ENCODE measurements around the gene LRP1-AS.

LRP1-AS gene

DNA sequence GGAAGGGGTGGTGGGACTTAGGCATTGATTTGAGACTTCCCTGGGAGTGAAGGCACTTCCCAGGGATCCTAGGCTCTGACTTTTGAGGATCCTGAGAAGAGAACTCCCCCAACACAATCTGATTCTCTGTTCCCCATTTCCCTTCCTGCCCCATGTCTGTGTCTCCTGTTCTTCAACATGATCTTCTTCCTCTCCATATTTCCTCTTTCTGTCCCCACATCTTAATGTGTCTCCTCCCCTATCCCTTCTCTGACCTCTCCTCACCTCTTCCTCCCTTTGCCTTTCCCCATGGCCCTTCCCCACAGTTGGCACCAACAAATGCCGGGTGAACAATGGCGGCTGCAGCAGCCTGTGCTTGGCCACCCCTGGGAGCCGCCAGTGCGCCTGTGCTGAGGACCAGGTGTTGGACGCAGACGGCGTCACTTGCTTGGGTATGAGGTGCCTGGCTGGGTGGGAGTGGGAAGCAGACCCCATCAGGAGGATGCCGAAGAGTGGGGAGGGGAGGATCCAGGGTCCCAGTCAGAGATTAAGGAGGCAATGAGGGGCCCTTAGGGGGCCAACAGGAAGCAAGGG is 15.2 kb upstream of the LRP1-AS start:
- H3K4me3 ChIP-seq (ENCODE audit: low read length), result no peak overlapping the region
- no peak for DNase-seq (ENCODE audit: low read depth)
- TF ChIP-seq CTCF (conservative IDR thresholded peaks at IDR 0.05; ENCODE audit: low read depth, low read length), result no peak

DNA sequence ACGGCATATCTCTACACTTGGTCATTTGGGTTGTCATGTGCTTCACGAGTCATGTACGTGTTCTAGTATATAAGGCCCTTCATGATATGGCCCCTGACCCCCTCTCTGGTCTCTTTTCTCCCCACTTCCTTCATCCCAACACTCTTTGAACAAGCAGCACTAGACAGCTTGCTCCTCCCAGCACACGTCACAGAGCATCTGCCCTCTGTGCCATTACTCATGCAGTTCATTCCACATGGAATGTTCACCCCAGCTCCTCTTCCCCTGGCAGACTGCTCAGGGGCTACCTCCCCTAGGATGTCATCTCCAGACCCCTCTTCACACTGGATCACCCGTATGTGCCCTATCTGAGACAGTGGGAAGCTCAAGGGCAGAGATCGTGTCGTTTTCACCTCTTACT is 14.1 kb upstream of the LRP1-AS start:
- DNase-seq (ENCODE audit: low read depth), result no peak
- TF ChIP-seq CTCF (conservative IDR thresholded peaks at IDR 0.05; ENCODE audit: low read depth, low read length), result no peak
- H3K4me3 ChIP-seq (ENCODE audit: low read length), result no peak overlapping the region

GRCh38 chr12:57160741-57161140 is 13.3 kb upstream of the LRP1-AS start:
- H3K4me3 ChIP-seq (ENCODE audit: low read length), result no peak overlapping the region
- no peak for DNase-seq (ENCODE audit: low read depth)
- no peak for TF ChIP-seq CTCF (conservative IDR thresholded peaks at IDR 0.05; ENCODE audit: low read depth, low read length)

DNA sequence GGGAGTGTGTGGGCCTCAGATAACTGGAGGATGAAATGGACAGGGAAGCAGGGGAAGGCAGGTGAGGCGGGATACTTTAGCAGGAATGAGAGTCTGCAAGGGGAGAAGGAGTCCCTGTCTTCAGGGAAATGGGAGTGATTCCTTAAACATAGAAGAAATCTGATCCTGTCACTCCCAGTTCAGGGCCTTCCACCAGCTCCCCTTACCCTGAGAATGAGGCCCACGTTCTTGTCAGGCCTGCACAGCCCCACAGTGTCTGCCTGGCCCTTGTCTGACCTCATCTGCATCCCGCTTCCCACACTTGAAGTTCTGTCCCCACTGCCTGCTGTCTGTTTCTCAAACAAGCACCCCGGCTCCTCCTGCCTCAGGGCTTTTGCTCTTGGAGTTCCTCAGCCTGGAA is 12.6 kb upstream of the LRP1-AS start:
- TF ChIP-seq CTCF (conservative IDR thresholded peaks at IDR 0.05; ENCODE audit: low read depth, low read length), result no peak
- no peak overlapping the region for H3K4me3 ChIP-seq (ENCODE audit: low read length)
- DNase-seq (ENCODE audit: low read depth), result no peak

GRCh38 chr12:57159311-57159710 is 11.9 kb upstream of the LRP1-AS start:
- H3K4me3 ChIP-seq (ENCODE audit: low read length), result no peak overlapping the region
- no peak for TF ChIP-seq CTCF (conservative IDR thresholded peaks at IDR 0.05; ENCODE audit: low read depth, low read length)
- no peak for DNase-seq (ENCODE audit: low read depth)

- no peak for DNase-seq (ENCODE audit: low read depth)
- H3K4me3 ChIP-seq (ENCODE audit: low read length), result no peak overlapping the region
- no peak for TF ChIP-seq CTCF (conservative IDR thresholded peaks at IDR 0.05; ENCODE audit: low read depth, low read length)
Observed at GRCh38 chr12:57158665-57159064, 11.2 kb upstream of the LRP1-AS start.

- no peak for DNase-seq (ENCODE audit: low read depth)
- no peak for TF ChIP-seq CTCF (conservative IDR thresholded peaks at IDR 0.05; ENCODE audit: low read depth, low read length)
- no peak overlapping the region for H3K4me3 ChIP-seq (ENCODE audit: low read length)
Observed at GRCh38 chr12:57158186-57158585, 10.8 kb upstream of the LRP1-AS start.

All from retinal pigment epithelial cell (primary cell).